GM18909 (cell line): Measurements from ENCODE around the gene ALMS1.
"Not testable (repeated sequence)": the region's sequence is repeated elsewhere in the genome, so short reads cannot be mapped to it uniquely, and the experiment has no call there.

Experiments
- ATAC-seq: cut with Tn5 transposase; IDR thresholded peaks from one replicate; pipeline ENCODE4 v1.9.1; 2021; ENCODE audit warnings: mild to moderate bottlenecking; ENCODE audit not compliant: unreplicated experiment, poor library complexity

The ALMS1 gene

GRCh38 chr2:73385504-73386341 lies at the start of gene ALMS1:
TSS of gene ALMS1 (plus strand) at chr2:73385836. CDS start at chr2:73385869, 33 bp downstream.
- ATAC-seq, result peak; percentile 92

GRCh38 chr2:73337828-73338227 lies 47.8 kb upstream of the ALMS1 start:
- no peak for ATAC-seq

- ATAC-seq, result no peak
These were observed 46.4 kb upstream of the ALMS1 start for GRCh38 chr2:73339201-73339600.

- ATAC-seq, result no peak
These were observed 44.6 kb upstream of the ALMS1 start for GRCh38 chr2:73341039-73341438.

DNA sequence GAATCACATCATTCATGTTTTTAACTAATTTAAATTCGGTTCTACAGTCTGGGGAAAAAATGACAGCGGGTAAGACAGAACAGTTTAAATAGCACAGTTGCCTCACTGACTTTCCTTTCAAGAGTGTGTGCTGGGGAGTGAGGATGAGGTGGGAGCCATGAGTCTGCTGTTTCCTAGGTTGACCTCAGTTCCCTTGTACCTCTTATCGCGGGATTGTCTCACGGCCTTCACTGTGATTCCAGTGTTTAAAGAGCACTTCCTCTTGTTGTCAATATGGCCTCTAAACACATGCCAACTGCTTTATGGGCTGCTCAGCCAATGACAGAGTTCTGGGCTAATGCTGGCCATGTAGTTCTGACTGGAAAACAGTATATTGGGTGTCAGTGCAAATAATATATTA lies 41.6 kb upstream of the ALMS1 start:
- no peak for ATAC-seq

DNA sequence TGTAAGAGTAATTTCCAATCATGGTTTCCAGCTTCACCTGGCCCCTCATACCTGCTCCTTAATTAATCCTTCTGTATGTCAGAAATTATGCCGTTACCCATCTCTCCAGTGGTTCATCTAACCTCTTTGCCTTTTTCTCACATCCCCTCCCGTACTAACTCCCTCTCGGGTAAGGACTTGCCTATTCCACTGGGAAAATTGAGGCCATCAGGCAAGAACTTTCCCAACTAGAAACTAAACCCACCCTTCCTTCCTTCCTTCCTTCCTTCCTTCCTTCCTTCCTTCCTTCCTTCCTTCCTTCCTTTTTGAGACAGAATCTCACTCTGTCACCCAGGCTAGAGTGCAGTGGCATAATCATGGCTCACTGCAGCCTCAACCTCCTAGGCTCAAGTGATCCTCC lies 40.9 kb upstream of the ALMS1 start:
- ATAC-seq, result not testable (repeated sequence)

GRCh38 chr2:73350035-73350691 lies 35.5 kb upstream of the ALMS1 start:
- no peak for ATAC-seq

DNA sequence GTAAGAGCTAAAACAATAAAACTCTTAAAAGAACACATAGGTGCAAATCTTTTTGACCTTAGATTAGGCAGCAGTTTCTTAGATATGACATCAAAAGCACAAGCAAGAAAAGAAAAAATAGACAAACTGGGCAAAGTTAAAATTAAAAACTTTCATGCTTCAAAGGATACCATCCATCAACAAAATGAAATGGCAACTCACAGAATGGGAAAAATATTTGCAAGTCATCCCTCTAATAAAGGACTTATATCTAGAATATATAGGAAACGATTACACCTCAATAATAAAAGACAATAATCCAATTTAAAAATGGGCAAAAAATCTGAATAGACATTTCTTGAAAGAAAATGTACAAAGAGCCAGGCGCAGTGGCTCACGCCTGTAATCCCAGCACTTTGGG lies 29.5 kb upstream of the ALMS1 start:
- ATAC-seq, result no peak

DNA sequence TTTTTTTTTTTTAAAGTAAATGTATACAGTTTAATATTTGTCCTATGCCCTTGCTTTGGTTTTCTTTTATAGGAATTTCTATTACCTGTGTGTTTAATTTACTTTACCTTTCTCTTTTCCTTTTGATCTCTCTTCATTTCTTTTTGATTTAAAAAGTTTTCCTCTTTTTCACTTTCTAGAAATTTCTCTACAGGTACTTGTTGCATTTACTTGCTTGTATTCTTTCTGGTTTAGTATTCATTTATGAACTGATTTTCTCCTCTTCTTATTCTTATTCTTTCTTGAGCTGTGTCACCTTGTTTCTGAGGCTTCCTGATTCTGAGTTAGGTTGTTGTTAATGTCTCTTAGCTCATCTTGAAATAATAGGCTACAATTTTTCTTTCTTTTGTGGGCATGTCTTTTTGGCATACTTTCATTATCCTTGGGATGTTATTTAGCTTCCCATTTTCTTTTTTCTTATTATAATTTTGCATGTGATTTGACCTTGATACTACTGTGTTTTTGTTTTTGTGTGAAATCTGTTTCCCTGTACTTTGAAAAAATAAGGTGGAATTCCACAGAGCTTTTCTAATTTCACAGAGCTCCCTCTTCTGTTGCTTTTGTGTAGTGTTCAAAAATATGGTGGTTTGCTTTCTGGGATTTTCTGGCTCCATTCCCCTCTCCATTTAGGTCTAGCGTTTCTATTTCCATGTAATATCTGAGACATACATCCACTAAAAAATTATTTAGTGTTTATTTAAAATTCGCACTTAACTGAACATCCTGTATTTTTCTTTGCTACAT lies 25.5 kb upstream of the ALMS1 start:
- ATAC-seq, result no peak

DNA sequence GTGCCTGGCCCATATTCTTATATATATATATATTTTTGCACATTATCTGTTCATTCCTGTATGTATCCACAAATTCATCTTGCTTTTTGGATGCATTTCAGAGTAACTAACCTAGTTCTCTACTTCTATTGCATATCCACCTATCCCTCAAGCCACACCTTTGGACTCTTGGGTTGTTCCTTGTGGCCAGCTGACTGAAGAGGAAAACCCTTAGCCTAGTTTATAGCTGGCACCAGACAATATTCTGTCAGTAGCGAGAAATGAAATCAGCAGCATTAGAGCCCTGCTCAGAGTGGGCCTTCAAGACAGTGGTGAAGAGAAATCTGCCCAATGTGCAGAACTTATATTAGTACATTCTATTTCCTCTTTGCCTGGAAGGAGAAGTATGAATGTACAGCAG lies 19.6 kb upstream of the ALMS1 start:
- no peak for ATAC-seq

DNA sequence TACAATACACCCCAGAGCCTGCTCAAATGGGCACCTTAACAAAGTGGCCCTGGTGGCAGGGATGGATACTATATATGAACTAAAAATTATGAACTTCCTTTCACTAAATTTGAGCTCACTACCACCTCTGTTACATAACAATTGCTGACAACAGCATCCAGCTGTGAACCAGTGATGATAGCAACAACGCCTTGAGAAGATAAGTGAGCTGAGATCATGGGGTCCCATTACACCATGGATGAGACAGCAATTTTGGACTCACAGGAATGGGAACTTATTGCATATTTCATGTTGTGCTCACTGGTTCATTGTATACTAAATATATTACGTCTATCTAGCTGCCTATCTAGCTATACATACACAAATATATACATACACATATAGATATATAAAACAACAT lies 16.9 kb upstream of the ALMS1 start:
- ATAC-seq, result no peak

- ATAC-seq, result no peak
These were observed 15.3 kb upstream of the ALMS1 start for GRCh38 chr2:73370348-73370747.

DNA sequence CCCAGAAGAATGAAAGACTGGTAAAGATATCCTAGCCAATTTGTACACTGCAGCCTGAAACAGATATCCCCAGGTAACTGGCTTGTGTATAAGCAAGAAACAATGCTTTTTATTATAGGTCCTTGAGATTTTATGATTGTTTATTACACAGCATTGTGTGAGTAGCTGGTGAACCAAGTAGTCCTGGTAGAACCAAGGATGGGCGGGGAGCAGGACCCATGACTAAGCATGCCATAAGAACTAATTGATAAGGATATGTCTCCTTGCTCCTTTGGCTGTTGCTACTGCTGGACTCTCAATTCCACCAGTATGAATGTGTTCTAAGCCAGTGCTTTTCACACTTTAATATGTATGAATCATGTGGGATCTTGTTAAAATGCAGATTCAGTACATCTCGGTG lies 12.3 kb upstream of the ALMS1 start:
- no peak for ATAC-seq

DNA sequence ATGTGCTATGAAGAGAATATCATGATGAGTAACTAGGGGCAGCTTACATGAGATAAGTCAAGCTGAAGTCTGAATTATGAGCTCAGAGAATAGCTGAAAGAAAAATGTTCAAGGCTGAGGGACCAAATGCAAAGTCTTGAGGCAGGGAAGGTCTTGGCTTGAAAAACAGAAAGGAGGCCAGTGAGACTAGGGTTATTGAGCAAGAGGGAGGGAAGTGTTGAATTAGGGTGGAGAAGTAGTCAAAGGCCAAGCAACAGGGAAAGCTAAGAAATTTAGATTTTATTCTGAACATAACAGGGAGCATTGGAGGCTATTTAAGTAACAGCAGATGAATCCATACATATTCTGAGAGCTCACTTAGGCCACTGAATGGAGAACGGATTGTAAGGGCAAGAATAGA lies 11.4 kb upstream of the ALMS1 start:
- ATAC-seq, result no peak

GRCh38 chr2:73376681-73377080 lies 9.0 kb upstream of the ALMS1 start:
- ATAC-seq, result no peak

DNA sequence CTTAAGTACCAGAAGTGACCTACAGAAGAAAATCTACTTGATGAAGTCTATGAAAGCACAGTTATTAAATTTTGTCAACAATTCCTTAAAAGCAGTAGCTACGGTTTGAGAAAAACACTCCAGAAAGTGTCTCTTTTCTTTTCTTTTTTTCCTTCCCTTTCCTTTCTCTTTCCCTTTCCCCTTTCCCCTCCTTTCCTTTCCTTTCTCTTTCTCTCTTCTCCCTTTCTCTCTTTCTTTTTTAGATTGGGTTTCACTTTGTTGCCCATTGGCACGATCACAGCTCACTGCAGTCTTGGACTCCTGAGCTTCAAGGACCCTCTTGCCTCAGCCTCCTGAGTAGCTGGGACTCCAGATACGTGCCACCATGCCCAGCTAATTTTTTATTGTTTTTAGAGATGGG lies 2.6 kb upstream of the ALMS1 start:
- no peak for ATAC-seq

DNA sequence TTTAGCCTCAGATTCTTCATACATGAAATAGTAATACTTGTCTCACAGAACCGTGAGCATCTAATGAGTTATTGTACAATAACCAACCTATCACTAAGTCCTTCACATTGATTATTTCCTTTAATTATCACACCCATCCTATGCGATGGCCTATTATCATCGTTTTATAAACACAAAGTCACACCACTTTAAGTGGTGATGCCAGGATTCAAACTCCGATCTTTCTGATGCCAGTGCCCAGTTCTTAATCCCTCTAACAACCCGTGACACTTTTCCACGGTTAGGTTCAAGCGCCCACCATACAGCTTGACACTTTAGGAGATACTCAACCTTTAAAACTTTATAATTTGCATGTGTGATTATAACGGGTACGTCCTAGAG lies 523 bp upstream of the ALMS1 start:
- no peak for ATAC-seq

DNA sequence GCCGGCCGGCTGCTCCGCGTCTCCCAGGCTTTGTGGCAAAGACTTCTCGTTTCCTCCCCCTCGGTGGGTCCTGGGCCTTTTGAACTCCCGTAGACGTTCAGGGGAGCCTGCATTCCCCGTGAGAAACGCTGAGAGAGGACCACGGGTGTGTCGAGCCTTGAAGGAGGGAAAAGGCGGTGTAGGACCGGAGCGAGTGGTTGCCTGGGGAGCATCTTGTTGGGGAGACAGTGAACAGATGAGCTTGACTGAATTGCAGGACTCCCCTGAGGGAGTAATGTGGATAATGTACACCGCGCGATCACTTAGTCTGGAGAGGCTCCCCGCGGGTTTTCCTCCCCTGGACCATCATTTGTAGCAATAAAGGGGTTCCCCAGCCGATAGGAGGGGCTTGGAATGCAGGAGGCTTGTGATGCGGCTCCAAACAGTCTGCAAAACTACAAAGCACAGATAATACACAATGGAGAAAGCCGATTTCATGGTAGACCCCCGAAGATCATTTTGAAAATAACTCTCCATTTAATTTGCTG lies 769 bp downstream of the ALMS1 start:
- ATAC-seq, result peak; percentile 23

DNA sequence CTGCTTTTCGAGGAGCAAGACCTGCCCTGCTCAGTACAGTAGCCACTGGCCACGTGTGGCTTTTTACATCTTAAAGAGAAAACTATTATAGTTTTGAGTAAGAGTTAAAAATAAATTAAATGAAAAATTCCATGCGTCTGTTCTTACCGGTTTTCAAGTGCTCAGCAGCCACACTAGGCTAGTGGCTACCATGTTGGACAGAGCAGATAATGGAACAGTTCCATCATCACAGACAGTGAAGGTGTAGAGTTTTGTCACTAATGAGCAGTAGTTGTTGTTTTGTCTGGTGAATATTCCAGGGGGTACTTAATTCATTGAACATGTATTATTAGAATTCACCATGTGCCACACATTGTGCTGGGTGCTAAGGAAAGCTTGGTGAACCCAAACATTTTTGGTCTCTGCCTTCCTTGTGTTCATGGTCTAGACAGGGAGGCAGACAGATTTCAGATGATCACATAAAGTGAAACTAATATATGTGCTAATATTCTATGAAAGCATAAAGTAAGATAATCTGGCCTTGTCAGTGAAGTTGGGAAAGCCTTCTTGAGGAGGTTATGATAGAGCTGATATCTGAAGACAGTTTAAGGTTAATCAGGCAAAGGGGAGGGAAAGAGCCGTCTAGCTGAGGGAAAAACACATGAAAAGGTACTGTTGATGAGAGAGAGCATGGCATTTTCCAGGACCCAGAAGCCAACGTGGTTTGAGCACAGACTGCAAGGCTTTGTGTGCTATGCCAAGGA lies 1.4 kb downstream of the ALMS1 start:
- no peak for ATAC-seq

DNA sequence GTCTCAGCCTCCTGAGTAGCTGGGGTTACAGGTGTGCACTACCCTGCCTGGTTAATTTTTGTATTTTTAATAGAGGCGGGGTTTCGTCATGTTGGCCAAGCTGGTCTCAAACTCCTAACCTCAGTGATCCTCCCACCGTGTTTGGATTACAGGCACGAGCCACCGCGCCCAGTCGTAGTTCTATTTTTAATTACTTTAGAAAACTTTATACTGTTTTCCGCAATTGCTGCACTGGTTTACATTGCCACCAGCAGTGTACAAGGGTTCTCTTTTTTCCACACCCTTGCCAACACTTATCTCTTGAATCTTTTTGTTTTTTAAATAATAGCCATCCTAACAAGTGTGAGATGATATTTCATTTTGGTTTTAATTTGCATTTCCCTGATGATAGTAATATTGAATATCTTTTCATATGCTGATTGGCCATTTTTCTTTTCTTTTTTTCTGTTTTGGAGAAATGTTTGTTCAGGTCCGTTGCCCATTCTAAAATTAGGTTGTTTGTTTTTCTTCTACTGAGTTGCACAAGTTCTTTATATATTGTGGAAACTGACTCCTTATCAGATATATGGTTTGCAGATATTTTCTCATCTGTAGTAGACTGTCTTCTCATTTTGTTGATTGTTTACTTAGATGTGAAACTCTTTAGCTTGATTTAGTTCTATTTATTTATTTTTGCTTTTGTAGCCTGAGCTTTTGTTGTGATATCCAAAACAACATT lies 16.9 kb downstream of the ALMS1 start:
- ATAC-seq, result no peak
